HG02885 (cell line): ENCODE measurements around the gene FBXO28.
A peak's percentile ranks its signal among the peaks of the same experiment; 100 is the strongest.

Experiments used
- ATAC-seq: cut with Tn5 transposase; IDR thresholded peaks from one replicate; pipeline ENCODE4 v1.9.1; 2021; ENCODE audit warnings: mild to moderate bottlenecking; ENCODE audit not compliant: unreplicated experiment, poor library complexity

FBXO28 gene

DNA sequence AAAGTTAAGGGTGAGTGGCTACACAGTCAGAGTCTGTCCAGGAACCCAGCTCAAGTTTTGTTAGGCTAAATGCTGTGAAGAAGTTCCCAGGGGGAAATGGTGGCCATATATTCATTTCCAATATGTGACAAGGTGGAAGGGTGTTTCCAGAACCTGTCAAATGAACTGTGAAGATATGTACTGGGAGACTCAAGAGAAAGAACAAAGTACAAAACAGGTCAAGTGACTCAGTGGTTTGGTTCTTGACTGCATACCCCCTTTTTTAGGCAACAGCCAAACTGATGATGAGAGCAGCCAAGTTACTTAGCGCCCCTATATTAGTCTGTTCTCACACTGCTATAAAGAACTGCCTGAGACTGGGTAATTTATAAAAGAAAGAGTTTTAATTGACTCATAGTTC, 18.6 kb upstream of the FBXO28 start:
- no peak for ATAC-seq

DNA sequence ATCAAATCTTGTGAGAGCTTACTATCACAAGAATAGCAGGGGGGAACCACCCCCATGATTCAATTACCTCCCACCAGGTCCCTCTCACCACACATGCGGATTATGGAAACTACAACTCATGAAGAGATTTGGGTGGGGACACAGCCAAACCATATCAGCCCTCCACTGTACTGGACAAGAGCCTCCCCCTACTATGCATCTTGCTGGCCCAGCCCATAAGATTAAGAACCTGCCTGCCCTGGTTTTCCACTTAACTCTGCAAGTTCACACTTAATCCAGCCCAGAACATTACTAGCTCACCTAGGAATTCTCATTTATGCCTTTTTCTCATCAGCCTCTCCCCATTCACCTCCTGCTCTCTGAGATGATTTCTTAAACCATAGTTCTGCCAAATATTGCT, 18.0 kb upstream of the FBXO28 start:
- no peak for ATAC-seq

DNA sequence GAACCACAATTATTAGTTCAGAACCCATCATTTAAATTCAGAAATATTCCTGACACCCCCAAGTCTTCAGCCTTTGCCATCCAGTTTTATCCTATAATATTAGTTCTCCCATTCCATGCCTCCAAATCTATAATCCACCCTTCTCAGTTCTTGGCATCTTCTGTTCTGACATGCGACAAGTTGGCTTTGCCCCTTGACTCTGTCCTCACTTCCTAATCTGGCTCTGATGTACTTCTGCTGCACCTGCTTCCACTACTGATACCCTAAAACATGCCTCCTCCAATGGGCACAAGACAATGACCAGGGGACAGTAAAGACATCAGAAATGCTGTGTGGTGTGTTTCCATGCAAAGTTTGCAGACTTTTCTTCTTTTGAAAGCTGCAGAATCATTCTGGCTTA, 17.1 kb upstream of the FBXO28 start:
- no peak for ATAC-seq

DNA sequence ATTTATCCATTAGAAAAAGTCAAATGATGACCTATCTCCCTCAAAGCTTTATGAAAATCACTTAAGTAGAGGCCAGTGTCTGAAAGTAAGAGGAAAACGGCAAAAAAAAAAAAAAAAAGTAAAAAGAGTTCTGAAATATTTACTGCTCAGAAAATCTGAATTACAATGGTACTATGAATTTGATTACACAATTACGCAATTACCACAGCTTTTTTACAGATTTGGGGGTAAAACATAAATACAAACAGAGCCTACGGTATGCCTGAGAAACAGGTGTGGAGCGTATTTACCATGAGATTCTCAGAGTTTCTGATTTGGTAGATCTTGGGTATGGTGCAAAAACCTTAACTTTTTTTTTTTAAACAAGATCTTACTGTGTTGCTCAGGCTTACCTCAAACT, 15.9 kb upstream of the FBXO28 start:
- ATAC-seq: no peak

DNA sequence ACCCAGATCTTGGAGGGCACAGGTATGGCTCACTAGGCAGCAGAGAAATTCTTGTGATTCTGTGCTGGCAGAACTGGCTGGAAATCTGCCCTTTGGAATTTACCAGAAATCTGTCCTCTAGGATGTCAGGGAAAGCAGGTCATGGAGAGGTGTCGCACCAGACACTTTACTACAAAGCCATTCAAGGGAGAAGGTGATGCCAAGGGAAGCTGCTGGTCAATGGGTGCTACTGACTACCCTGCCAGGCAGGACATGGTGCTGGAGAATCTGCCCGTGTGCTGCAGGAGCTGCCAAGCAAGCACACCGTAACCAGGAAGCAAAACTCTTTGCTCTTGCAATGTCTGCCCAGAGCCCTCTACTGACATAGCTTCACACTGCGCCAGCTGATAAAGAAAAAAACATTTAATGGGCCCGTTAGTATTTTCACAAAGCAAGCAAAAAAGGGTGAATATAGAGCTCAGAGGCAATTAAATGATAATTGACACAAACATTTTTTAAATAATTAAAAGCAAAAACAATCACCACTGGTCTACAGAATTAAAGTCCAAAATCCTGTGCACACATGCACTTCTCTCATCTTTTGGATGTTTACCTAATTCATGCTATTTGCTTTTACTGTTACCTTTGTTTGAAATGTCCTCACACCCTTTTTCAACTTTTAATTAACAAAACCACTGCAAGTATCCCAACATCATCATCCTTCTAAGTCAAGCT, 7.2 kb upstream of the FBXO28 start:
- peak; percentile 80 for ATAC-seq

DNA sequence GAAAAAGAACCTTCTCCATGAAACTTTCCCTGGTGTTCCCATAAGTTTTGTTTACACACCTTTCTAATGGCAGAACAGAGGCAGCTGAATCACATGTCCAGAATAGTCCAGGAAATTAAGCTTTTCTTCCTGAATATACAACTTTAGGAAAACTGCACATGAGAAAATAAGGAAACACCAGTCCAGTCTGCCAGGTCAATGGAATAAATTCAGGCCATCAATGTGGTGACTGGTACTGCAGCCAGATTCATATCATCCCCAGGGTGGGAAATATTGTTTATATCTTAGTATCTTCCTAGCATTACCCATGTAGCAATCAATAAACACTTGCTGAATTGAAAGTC, 6.7 kb upstream of the FBXO28 start:
- no peak for ATAC-seq

DNA sequence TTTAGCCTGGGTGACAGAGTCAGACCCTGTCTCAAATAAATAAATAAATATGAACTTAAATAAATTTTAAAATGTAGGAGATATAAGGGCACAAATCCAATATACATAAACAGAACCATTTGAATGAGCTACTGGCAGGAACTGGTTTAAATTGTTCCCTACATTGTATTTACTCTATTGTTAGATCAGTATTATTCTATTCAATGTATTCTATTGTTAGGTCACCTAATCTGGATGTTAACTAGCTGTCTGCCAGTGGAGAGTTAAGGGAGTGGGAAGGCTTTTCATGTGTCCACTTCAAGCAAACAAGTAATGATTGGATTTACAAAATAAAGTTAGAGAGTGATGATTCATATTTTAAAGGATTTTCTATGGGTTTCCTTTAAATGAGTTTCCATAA, 4.9 kb upstream of the FBXO28 start:
- ATAC-seq: no peak

DNA sequence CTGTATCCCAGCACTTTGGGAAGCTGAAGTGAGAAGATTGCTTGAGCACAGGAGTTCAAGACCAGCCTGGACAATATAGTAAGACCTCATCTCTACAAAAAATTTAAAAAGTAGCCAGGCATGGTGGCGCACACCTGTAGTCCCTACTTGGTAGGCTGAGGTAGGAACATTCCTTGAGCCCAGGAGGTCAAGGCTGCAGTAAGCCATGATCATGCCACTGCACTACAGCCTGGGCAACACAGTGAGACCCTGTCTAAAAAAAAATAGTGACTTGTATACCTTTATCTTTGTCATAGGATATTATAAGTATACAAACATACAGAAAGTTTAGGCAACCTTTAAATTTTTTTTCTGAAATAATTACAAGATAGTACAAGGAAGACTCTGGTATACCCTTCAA, 3.9 kb upstream of the FBXO28 start:
- no peak for ATAC-seq

DNA sequence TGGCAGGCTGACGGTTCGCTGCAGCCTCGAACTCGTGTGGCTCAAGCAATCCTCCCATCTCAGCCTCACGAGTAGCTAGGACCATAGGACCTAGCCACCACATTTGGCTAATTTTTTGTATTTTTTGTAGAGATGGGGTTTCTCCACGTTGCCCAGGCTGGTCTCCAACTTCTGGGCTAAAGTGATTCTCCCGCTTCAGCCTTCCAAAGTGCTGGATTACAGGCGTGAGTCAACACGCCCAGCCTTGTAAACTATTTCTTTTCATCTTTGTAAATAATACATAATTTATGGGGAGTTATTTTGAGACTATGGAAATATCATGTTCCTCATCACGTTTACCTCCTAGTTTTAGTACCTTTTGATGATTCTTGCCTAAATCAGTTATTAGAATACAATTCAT, 906 bp upstream of the FBXO28 start:
- ATAC-seq: no peak

DNA sequence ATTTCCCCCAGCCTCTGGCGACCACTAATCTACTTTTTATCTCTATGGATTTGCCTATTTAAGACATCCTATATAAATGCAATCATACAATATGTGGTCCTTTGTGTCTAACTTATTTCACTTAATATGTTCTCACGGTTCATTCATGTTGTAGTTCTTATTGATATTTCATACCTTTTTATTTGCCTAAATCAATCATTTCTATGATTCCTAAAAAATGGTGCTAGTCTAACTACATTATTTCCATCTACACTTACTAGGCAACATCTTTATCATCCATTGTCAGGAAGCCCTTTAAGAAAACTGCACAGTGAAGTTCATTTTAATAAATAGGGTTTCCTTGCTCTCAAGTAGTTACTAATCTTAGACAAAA, 380 bp upstream of the FBXO28 start:
- peak; percentile 11 for ATAC-seq

DNA sequence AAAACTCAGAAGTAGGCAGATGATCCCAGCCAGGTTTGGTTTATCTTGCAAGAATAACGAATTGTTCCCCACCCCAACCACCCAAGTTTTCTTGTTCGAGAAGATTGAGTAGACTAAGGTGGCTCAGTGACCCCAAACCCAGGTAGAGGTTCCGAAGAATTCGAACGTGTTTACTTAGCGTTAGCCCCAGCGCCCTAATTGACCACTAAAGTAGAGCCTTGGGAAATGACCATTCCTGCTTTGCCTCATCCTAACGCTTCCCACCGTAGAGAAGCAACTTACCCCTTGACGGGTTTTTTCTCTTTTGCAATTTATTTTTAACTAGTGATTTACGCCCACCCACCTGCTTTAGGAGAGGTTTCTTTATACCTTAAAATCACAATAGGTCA, 870 bp downstream of the FBXO28 start:
- no peak for ATAC-seq

DNA sequence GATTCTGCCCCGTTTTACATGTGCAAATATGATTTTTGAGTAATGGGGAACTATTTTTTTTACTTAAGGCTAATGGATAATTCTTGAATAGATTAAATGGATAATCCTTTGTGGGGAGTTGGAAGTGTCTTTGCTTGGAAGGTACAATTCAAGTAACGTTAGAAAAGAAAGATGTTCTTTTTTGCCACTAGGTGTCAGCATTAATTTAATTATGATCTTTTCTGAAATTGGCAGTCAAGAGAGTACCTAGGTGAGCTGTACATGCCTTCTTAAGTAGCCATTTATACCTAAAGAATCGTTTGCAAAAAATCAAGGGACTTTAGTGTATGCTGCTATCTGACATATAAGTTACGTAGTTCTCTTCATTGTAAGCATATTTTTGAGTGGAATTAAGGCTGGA, 2.2 kb downstream of the FBXO28 start:
- peak; percentile 28 for ATAC-seq

DNA sequence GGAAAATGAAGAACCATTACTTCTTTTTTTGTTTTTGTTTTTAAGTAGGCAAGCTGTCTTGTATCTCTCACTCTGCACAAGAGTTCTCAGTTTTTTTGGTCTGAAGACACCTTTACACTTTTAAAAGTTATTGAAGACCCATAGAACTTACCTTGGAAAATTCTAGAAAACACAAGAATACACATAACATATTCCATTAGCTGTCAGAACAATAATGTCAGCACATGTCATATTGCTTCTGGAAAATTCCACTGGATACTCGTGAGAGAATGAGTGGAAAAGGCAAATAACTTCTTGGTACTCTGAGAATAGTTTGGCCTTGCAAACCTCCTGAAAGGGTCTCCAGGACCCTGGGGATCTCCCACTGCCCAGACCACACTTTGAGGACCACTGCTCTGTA, 4.8 kb downstream of the FBXO28 start:
- ATAC-seq: no peak

DNA sequence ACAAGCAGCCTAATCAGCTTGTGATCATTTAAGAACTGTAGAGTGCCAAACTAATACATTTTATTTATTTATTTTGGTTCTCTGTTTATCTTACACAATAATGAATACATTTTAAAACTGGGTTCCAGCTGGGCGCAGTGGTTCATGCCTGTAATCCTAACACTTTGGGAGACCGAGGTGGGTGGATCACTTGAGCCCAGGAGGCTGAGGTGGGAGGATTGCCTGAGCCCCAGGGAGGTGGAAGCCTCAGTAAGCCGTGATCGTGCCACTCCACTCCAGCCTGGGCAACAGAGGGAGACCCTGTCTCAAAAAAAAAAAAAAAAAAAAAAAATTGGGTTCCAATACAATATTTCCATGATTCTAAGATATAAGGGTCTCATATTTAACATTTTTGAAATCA, 9.2 kb downstream of the FBXO28 start:
- no peak for ATAC-seq

DNA sequence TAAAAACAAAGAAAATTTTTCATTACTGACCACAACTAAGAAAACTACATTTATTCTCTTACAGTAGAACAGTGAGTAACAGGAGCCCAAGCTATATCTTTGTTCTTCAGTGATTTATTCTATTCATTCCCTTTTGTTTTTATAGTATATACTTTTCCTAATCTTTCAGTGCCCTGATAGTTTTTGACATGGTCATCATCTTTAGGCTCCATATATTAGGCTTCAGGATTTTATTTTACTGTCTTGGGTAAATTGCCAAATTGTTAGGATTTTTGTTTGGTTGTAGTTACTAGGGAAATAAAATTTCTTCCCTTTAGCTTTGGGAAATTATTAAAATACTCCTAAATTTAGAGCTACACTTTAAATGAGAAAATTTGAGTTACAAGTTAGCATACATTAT, 10.3 kb downstream of the FBXO28 start:
- no peak for ATAC-seq

DNA sequence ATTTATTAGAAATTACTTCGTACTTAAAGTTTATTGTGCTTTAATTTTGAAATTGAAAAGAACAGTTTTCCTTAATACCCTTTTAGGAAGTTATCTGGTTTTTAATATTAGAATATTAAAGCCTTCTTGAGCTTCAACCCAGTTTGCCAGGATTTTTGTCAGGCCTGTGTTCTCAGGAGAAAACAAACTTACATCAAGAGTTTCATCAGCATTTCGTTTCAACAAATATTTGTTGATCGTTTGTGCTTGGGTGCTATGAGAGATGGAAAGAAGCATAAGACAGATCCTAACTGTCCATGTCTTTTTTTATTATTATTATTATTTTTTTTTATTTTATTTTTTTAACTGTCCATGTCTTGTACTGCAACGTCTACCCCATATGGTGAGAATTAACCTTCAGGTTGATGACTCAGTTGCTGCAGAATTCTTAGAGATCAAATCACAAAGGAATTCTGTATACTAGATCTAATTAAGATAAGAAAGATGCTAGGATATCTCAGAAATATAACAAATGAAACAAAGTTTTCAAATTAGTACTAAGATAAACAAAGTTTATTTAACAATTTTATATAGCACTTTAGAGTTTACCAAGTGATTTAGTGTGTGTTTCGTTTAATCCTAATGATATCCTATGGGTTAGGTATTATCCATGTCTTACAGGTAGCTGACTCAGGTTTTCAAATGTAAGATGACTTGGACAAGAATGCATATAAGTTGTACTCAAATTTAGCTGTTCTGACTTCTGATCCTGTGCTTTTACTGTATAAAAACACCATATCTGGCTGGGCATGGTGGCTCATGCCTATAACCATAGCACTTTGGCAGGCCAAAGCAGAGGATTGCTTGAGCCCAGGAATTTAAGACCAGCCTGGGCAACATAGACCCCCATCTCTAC, 14.3 kb downstream of the FBXO28 start:
- no peak for ATAC-seq

DNA sequence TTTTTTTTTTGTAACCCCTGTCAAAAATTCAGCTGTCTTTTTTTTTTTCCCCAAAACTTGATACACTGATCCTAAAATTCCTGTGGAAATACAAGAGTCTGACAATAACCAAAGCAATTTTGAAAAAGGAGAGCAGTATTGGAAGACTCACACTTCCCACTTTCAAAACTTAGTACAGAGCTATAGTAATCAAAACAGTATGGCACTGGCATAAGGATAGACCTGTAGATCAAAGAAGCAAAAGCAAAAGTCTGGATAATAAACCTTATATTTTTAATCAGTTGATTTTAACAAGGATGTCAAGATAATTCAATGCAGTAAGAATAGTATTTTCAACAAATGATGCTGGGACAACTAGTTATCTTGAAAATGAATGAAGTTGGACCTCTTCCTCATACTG, 17.3 kb downstream of the FBXO28 start:
- no peak for ATAC-seq

DNA sequence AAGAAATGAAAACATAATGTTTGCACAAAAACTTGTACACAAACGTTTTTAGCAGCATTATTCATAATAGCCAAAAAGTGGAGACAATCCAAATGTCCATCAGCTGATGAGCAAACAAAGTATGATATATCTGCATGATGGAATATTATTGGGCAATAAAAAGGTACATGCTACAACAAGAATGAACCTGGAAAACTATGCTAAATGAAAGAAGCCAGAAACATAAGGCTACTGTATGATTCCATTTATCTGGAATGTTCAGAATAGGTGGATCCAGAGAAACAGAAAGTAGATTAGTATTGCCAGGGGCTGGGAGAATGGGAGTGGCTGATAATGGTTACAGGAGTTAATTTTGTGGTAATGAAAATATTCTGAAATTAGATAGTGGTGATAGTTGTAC, 19.0 kb downstream of the FBXO28 start:
- ATAC-seq: no peak

DNA sequence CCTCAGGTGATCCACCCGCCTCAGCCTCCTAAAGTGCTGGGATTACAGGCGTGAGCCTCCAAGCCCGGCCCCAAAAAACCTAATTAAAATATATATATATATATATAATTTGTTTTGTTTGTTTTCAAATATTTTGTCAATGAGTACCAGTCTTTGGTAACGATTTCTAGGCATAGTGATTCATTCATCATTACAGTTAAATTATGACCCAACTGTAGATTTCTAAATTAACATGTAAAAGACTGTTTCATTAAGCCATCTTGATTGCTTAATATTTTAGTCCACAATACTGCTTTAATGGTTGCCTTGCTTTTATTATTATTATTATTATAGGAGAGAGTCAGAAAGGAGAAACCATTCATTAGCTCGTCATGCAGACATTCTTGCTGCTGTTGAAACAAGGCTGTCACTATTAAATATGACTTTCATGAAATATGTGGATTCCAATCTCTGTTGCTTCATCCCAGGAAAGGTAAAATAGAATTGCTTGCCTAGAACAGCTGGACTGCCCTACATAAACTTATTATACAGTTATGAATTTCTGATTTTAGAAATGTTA, 19.9 kb downstream of the FBXO28 start:
- ATAC-seq: no peak

DNA sequence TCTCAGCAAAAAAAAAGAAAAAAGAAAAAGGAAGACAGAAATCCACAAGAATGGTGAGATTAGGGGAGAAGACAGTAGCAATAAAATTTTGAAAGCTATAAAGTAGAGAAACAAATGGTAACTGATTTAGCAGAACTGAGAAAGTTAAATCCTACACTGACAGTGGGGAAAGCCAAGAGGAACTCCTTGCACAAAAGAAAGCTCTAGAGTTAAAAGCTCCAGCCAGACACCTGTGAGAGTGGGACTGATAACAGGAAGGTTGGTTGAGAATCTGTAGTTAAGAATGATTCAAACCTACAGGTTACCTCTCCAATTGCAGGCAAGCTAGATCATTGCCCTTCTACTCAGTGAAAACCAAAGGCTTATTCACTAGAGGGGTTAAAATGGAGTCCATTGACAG, 23.6 kb downstream of the FBXO28 start:
- ATAC-seq: no peak

DNA sequence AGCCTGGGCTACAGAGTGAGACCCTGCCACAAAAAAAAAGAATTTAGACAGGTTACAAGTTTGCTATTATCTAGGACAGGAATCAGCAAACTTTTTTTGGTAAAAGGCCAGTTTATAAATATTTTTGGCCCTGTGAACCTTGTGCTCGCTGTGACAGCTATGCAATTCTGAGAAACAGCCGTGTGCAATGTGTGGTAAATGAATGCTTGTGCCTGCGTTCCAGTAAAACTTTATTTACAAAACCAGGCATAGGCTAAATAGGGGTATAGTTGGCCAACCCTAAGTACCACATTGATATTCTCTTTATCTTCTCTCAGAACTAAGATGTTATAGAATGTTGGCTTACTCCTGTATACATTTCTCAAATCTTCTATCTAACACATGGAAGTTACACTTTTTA, 24.3 kb downstream of the FBXO28 start:
- no peak for ATAC-seq

DNA sequence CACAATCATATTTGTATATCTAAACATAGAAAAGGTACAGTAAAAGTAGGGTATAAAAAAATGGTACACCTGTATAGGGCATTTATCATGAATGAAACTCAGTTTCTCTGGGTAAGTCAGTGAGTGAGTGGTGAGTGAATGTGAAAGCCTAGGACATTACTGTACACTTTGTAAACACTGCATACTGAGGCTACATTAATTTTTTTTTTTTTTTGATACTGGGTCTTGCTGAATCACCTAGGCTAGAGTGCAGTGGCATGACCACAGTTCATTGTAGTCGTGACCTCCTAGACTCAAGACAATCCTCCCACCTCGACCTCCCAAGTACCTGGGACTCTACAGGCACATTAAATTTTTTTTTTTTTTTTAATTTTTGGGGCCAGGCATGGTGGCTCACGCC, 27.8 kb downstream of the FBXO28 start:
- ATAC-seq: no peak
